GM18502 (cell line): ENCODE measurements around the gene YIPF2.
"Not testable (repeated sequence)": the region's sequence is repeated elsewhere in the genome, so short reads cannot be mapped to it uniquely, and the experiment has no call there.

ENCODE experiments used
- ATAC-seq: cut with Tn5 transposase; IDR thresholded peaks from one replicate; pipeline ENCODE4 v1.9.1; 2021; ENCODE audit warnings: mild to moderate bottlenecking; ENCODE audit not compliant: unreplicated experiment, poor library complexity

YIPF2 gene

GRCh38 chr19:10881403-10882107 is 46.9 kb downstream of the YIPF2 start:
- no peak for ATAC-seq

DNA sequence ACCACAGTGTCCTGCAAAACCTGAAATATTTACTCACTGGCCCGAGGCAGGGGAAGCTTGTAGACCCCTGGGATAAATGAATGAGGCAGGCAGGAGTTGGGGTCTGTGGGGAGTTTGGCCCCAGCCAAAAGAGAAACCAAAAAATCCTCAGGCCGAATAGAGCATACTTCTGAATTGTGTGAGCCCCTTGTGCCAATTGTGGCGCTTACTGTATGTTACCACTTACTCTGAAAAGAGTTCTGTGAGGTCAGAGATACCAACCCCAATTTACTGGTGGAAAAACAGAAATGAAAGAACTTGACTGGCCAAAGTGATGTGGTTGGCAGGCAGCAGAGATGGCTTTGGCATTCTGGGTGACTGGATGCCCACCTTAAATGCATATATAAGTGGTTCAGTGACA is 50.2 kb downstream of the YIPF2 start:
- no peak for ATAC-seq

DNA sequence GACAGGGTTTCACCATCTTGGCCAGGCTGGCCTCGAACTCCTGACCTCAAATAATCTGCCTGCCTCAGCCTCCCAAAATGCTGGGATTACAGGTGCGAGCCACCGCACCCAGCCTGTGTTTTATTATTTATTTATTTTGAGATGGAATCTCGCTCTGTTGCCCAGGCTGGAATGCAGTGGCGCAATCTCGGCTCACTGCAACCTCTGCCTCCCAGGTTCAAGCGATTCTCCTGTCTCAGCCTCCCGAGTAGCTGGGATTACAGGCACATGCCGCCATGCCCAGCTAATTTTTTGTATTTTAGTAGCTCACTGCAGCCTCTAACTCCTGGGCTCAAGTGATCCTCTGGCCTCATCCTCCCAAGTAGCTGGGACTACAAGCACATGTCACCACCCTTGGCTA is 50.8 kb downstream of the YIPF2 start:
- not testable (repeated sequence) for ATAC-seq

DNA sequence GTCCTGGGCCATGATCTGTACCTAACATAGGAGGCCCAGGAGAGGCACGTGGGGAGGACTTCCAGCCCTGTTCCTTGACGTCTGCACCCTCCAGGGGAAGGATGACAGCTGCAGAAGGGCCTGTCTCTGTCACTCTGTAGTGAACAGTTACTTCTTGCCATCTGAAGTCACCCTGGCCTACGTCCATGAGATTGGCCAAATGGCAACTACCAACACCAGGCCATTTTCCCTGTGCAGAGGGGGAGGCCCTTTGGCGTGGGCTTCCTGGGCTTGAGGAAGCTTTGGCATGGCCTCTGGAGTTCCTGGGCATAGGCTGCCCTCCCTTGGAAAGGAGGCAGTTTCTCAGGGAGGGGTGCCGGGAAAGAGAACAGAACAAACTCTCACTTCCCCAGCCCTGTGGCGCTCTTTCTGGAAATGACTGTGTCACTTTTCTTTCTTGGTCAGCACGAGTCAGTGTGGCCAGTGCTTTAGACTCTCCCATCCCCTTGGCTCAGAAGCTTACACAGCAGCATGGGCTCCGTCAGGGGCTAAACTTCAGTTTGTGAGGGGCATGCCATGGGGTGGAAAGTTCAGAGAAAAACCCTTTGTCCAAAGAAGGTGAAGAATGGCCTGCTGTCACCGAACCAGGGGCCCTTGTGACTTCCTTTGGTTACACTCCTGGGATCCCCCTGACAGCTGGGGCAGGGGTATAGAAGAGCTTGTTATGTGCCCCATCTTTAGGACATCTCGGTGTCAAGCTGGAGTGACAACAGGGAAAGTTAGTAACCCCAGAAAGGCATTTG is 51.8 kb downstream of the YIPF2 start:
- ATAC-seq = peak; percentile 64

DNA sequence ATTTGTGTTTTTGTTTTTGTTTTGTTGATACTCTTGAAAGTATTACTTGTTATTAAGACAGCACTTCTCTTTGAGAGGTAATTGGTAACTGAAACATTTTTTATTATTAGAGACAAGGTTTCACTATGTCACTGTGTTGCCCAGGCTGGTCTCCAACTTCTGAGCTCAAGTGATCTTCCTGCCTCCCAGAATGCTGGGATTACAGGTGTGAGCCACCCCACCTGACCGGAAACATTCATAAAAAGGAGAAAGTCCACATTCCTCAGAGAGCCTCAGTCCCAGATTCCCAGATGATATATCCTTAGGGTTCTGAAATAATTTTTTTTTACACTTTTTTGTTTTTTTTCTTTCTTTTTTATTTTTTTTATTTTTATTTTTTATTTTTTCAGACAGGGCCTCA is 54.4 kb downstream of the YIPF2 start:
- ATAC-seq = no peak

- ATAC-seq = no peak
Measured at GRCh38 chr19:10872546-10873107, 55.8 kb downstream of the YIPF2 start.
